Activated CD4-positive, alpha-beta T cell treated with anti-CD3 and anti-CD28 coated beads, Interleukin-2, Interleukin-4, amounts not matched to agents 100 ng/mL and 50 ng/mL, durations not matched to agents 16 hours and 8 hours (primary cell): ENCODE data around the gene VWA5B1.

Experiments
- DNase-seq: peaks from one replicate; pipeline ENCODE4 v3.0.0-alpha.2; 2020; ENCODE audit warnings: low spot score

The VWA5B1 gene

DNA sequence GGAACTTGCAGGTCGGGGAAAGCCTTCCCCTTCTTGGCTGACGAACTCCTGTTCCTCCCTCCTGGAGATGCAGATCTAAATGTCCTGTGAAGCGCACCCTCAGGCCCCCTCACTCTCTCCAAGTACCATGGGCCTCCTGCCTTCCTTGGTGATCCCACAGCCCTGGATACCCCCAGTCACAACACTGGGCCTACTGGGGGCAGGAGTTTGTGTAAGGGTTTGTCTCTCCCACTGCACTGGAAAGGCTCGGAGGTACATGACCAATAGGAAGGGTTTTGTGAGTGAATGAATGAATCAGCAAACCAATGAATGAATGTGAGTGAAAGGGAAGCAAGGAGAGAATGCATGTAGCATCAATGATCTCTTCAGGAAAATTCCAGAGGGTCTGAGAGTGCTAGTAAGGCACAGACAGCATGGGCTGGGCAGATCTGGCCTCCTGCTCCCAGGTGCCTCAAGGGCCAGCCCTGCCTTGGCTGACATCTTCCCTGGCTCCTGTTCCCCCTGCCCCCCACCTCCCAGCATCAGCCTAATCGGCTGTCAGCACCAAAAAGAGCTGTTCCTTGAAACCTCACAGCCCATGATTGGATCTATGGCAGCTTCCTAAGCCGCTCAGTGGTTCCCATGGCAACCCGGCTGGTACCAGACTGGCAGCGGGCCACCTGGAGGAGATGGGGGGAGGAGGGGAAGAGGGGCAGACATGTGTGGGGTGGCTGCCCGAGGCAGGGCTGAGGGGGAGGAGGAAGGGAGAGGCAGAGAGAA lies 95.8 kb downstream of the VWA5B1 start:
- DNase-seq, result no peak

DNA sequence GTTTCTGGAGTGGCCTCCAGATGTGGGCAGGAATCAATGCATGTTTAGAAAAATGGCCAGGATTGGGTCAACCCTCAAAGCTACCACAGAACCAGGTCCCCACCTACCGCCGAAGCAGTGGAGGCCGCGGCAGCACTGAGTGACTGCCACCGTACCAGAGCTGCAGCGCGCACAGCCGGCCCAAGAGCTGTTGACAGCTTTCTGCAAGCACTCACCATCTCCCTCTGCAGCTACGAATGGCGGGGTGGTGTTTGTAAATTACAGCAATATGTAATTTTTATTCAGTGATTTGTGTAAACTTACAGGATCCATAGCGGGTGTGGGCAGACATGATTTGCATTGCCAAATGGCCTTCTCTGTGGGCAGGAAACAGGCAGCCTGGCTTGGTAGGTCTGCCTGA lies 98.9 kb downstream of the VWA5B1 start:
- no peak for DNase-seq

DNA sequence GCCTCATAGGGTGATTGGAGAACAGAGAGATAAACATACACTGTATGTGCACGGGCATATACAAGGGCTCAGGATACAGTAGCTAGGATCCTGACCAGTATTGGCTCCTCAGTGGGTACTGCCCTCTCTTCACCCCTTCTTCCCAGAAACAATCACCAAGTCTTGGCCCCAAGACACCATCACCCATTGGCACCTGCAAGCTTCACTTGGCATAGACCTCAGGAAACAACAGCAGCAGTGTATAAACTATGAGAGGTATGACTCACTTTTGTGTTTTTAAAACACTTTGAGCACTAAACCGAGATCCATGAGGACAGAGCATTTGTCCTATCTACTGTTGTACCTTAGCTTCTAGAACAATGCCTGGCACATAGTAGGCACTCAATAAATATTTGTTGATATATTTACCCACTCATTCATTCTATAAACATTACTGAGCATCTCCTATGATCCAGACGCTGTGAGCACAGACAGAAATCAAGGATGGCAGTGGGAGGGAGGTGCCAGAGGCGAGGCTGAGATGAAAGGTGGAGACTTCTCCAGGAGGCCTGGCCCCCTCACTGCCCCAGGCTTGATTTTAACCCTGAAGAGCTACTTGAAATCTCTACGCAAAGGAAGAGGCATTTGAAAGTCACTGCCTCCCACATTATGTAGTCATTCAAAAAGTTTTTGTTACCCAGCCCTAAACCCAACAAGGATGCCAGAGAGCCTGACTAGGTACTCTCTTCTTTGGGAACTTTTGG lies 100.1 kb downstream of the VWA5B1 start:
- no peak for DNase-seq

DNA sequence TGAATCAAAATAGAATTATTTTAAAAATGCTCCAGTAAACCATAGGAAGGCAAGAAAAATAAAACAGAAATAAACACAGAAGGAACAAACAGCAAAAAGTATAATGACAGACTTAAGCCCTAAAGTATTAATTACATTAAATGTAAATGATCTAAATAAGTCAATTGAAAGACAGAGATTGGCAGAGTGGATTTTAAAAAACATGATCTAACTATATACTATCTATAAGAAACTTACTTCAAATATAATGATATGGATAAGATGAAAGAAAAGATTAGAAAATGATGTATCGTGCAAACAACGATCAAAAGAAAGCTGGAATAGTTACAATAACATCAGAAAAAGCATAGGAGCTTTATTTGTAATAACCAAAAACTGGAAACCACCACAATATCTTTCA lies 104.6 kb downstream of the VWA5B1 start:
- DNase-seq, result no peak

DNA sequence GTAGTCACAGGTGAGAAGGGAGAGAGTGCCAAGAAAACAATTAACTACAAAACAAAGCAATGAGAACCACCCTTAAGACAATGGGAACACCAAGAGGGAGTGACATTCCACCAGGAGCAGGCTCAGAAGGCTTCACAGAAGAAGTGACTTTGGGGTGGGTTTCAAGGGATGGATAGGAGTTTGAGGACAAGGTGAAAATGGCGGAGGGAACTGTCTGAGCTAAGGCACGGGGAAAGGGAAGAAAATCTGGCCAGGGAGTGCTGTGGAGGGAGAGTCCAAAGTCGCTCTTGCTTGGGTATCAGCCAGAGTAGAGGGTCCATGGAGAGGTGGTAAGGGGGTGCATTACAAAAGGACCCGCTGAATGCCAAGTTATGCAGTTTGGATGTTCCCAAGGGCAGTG lies 108.1 kb downstream of the VWA5B1 start:
- no peak for DNase-seq

DNA sequence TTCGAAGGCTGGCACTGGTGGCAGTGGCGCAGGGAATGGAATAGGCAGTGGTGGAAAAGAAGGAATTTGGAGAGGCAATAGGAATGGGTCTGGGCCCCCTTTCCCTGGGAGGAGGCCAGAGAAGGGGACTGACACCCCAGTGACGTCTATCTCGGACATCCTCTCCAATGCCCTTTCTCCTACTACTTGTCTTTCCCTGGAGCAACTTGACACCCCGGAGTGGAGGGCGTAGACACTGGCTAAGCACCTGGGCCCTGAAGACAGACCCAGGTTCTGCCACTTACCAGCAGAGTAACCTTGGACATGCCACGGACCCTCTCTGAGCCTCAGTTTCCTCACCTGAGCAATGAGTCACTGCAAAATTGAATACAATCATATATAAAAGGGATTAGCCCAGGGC lies 108.5 kb downstream of the VWA5B1 start:
- DNase-seq, result no peak

DNA sequence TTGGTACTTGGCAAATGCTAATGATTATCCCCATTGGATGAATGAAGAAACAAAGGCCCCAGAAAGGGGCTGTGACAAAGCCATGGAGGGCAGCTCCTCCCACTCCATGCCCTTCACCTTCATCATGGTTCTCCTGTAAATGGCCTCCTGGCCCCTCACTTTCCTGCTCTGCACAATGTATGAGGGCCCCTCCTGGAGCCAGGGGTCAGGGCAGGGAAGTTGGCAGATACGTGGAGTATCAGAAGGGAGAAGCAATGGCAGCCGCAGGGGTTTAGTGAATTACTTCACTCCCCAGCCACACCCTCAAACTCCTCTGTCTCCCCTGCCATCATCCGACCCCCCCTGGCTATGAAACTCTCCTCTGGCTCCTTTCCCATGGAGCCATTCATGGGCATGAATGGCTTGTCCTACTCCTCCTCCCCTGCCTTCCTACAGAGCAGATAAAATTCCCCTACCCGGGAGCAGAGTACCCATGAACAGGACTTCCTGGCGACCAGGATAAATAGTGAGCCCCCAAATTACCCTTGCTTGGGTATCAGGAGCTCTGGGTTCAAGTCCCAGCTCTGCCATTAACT lies 109.0 kb downstream of the VWA5B1 start:
- DNase-seq, result no peak

DNA sequence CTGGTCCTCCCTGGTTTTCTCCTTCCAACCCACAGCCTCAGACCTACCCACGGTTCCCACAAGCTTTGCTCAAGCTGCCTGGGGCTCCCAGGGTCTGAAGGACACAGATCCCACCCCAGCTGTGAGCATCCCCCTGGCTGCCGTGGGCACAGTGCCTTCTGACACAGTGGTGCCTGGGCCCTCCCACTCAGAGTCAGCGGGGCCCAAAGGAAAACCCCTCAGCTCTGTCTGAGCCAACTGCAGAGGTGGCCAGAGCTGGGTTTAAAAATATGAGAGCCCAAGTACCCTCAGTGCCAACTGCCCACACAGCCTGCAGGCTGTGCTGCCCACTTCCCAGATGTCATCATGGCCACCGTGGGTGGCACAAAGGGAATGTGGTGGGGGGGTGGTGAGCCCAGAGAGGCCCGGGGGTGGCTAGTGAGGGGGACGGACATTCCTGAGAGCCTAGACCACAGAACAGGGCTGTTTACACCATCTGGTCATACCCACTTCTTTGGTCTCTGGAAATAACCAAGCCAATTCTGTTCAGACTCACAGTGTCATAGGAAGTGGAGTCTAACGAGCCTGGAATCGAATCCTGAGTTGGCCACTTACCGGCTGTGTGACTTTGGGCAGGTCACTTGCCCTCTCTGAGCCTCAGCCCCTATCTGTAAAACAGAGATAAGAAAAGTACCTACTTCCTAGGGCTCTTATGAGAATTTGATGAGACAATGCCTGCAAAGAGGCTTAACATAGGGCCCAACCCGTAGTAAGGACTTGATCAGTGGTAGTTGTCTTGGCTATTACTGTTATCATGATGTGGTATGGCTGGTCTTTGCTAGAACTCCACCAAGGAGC lies 109.9 kb downstream of the VWA5B1 start:
- no peak for DNase-seq

DNA sequence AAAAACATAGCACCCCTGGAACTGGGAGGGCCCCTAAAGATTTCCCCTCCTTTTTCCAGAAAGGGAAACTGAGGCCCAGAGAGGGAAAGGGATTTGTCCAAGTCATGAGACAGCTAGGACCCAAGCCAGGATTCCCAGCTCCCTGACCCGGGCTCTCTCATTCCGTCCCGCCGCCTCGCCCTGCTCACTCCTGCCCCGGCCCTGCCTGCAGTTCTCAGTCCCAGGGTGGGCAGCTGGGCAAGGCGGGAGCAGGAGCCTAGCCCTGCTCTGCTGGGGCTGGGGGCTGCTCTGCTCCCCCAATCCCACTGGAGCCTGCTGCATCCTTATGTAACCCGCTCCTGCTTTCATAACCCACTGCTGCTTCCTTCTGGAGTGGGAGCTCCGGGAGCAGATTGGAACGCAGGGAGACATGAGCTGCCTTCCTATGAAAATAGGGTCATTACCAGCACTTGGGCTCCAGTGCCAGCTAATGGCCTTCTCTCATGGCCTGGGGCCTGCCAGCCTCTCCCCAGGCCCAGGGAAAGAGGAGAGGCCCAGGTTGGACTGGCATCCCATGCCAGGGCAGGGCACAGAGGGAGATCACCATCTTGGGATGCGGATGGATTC lies 110.8 kb downstream of the VWA5B1 start:
- DNase-seq, result no peak

DNA sequence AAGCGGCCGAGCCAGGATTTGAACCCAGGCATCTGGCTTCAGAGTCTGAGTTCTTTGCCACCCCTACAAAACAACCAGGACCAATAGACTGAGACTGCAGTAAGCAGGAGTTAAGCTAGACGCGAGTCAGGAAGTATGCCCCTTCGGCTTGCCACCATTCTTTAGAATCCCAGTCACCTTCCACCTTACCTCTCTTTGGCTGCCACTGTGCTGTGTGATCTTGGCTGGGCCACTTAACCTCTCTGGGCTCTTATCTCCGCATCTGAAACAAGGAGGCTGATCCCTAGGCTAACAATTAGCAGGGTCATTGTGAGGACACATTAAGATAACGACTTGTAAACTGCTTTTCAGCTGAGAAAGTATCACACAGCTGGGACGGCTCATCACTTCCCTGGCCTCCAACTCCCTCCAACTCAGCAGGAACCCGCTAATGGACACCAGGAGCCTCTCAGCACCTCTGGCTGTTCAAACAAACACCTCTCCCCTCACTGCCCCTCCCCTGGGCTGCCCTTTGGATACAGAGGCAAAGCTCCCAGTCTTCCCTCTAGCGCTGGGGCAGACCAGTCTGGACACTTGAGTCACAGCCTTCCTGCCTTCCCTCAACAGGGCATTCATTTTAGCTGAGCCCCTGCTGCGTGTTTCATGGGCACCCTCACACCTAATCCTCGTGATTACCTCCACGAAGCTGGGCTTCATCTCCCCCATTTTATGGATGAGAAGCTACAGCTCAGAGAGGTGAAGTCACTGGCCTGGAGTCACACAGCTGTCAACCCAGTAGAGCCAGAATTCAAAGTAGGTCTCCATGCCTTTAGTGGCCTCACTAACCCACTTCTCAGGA lies 112.1 kb downstream of the VWA5B1 start:
- no peak for DNase-seq

DNA sequence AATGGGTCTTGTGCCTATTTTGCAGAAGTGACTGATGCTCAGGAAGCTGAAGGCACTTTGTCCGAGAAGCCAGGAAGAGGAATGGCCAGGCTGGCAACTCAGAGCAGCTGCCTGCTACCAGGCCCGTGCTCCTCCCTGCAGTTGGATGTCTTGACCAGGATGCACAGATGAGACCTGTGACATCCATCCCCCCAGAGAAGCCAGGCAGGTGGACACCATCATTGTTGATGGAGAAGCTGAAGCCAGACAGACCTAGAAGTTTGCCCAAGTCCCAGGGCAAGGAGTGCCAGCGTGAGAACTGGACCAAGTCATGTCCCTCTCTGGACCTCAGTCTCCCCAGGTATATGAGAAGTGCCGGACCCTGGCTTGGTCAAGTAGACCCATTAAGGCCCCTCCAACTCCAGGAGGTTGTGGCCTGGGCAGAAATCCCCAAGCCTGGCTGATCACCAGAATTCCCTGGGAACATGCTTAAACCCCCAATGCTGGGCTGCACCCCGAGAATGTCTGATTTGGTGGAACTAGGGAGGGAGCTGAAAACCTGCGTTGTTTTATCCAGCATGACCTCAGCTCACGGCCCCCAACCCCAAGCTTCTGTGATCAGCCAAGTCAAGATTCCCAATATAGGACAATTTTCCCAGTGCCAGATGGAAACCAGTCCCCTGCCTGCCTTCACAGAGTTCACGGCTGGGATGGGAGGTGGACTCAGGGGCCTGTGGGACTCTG lies 112.9 kb downstream of the VWA5B1 start:
- DNase-seq, result no peak

DNA sequence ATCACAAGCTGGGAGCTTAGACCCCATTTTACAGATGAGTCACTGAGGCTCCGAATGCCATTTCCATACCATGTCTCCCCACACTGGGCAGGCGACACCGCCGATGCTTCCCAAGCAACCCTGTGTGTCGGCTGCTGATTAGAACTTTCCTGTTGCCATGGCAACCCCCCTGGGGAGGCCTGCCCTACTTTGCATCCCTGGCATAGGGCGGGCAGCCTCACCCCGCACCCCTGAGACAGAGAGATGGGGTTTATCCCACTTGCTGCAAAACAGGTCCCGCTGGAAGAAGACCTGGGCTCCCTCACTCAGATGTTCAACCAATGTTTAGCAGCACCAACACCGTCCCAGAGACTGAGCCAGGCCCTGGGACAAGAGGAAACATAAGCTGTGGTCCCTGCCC lies 113.8 kb downstream of the VWA5B1 start:
- no peak for DNase-seq
